HEK293T (cell line): Measurements from ENCODE around the gene ITLN1.
"Not testable (repeated sequence)": the region's sequence is repeated elsewhere in the genome, so short reads cannot be mapped to it uniquely, and the experiment has no call there.

Experiments used
- CTCF ChIA-PET: fragments of 350-600 bp; formaldehyde crosslinking; extraction: SDS; loops from one replicate; lab custom pipeline; 2021; ENCODE audit warnings: antibody characterized with exemption, inconsistent platforms; lab: Yijun Ruan, JAX
- POLR2A ChIA-PET: fragments of 350-600 bp; formaldehyde crosslinking; extraction: SDS; loops from one replicate; lab custom pipeline; 2020; ENCODE audit warnings: antibody characterized with exemption, inconsistent platforms; lab: Yijun Ruan, JAX
- DNase-seq: peaks from one replicate; pipeline ENCODE4 v3.0.0; 2012; ENCODE audit warnings: mixed read lengths; ENCODE audit errors: extremely low spot score
- ARNT ChIP-seq: fragments of 450-650 bp; IDR thresholded peaks from 2 replicates; pipeline ENCODE4 v1.6.1; 2017; ENCODE audit warnings: mild to moderate bottlenecking
- BHLHE40 ChIP-seq: fragments of 450-650 bp; IDR thresholded peaks from 2 replicates; pipeline ENCODE4 v1.6.1; 2016; ENCODE audit warnings: mild to moderate bottlenecking, moderate library complexity, borderline replicate concordance
- CTBP1 ChIP-seq: fragments of 450-650 bp; IDR thresholded peaks from 2 replicates; pipeline ENCODE4 v1.6.1; 2016; ENCODE audit warnings: borderline replicate concordance
- ELF4 ChIP-seq: fragments of 450-650 bp; IDR thresholded peaks from 2 replicates; pipeline ENCODE4 v1.6.1; 2017; ENCODE audit warnings: antibody characterized with exemption
- FOXA1 ChIP-seq: fragments of 450-650 bp; IDR thresholded peaks from 2 replicates; pipeline ENCODE4 v1.6.1; 2016; ENCODE audit warnings: mild to moderate bottlenecking
- FOXK2 ChIP-seq: fragments of 450-650 bp; IDR thresholded peaks from 2 replicates; pipeline ENCODE4 v1.6.1; 2016; ENCODE audit warnings: mild to moderate bottlenecking
- FOXM1 ChIP-seq: fragments of 450-650 bp; IDR thresholded peaks from 2 replicates; pipeline ENCODE4 v1.6.1; 2017; ENCODE audit warnings: mild to moderate bottlenecking, borderline replicate concordance
- HDGF ChIP-seq: fragments of 450-650 bp; IDR thresholded peaks from 2 replicates; pipeline ENCODE4 v1.6.1; 2017; ENCODE audit warnings: antibody characterized with exemption, borderline replicate concordance
- L3MBTL2 ChIP-seq: fragments of 450-650 bp; conservative IDR thresholded peaks from 2 replicates; pipeline ENCODE4 v1.6.1; 2016; ENCODE audit warnings: mild to moderate bottlenecking
- LEF1 ChIP-seq: fragments of 450-650 bp; IDR thresholded peaks from 2 replicates; pipeline ENCODE4 v1.6.1; 2017; ENCODE audit warnings: mild to moderate bottlenecking, borderline replicate concordance
- NFRKB ChIP-seq: fragments of 450-650 bp; IDR thresholded peaks from 2 replicates; pipeline ENCODE4 v1.6.1; 2016; ENCODE audit warnings: mild to moderate bottlenecking, moderate library complexity
- SP1 ChIP-seq: fragments of 450-650 bp; IDR thresholded peaks from 2 replicates; pipeline ENCODE4 v1.6.1; 2017
- SUZ12 ChIP-seq: fragments of 450-650 bp; IDR thresholded peaks from 2 replicates; pipeline ENCODE4 v1.6.1; 2016; ENCODE audit warnings: mild to moderate bottlenecking
- TARDBP ChIP-seq: fragments of 450-650 bp; IDR thresholded peaks from 2 replicates; pipeline ENCODE4 v1.6.1; 2016
- ZNF384 ChIP-seq: fragments of 450-650 bp; IDR thresholded peaks from 2 replicates; pipeline ENCODE4 v1.6.1; 2016
- TF ChIP-seq, protein P1 (sequence below): fragments of 450-650 bp; IDR thresholded peaks from 2 replicates; pipeline ENCODE4 v1.6.1; 2016

The ITLN1 gene

DNA sequence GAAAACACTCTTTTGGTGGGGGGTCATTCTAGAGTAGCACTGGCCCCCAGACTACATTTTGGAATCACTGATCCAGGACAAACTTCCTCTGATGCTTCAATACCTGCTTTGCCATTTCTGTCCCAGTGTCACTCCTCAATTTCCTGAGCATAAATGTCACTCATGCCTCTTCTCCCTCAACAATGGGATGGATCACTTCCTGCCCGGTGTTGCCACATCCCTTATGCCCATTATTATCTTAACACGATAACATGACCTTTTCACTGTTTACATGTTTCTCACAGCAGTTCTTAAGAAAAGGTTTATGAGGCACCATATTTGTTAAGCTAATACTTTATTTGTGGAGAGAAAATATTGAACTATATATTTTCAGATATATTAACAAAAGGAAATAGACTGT is 3.9 kb upstream of the ITLN1 start:
- DNase-seq = no peak
- TF ChIP-seq SUZ12 (no peak), FOXK2 (no peak), SP1 (no peak), BHLHE40 (no peak), FOXA1 (no peak), HDGF (no peak), TARDBP (no peak), ARNT (no peak), L3MBTL2 (no peak), LEF1 (no peak), CTBP1 (no peak), ELF4 (no peak)
- TF ChIP-seq, protein P1, sequence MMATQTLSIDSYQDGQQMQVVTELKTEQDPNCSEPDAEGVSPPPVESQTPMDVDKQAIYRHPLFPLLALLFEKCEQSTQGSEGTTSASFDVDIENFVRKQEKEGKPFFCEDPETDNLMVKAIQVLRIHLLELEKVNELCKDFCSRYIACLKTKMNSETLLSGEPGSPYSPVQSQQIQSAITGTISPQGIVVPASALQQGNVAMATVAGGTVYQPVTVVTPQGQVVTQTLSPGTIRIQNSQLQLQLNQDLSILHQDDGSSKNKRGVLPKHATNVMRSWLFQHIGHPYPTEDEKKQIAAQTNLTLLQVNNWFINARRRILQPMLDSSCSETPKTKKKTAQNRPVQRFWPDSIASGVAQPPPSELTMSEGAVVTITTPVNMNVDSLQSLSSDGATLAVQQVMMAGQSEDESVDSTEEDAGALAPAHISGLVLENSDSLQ = no peak
- CTCF ChIA-PET = interaction anchor here (0.6 kb wide), 1 partner anchor 207 kb away, joined by 4 read pairs; no protein-coding TSS in a partner anchor
- POLR2A ChIA-PET = no interaction called here

DNA sequence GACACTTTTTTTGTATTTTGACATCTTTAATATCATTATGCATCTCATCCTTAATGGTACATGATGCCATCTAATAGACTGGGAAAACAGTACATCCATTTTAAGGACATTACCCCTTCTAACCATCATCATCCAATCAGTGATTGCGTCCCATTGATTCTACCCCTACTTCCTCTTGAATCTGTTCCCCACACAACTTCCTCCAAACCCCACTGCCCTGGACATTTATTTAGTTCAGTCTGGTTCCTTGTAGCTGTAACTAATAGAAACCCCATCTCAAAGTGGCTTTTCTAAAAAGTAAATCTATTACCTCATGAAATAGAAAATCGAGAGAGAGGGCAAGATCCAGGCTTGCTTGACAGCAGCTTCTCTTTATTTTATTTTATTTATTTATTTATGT is 2.1 kb upstream of the ITLN1 start:
- POLR2A ChIA-PET = no interaction called here
- CTCF ChIA-PET = interaction anchor here (1.5 kb wide), 1 partner anchor 212 kb away, joined by 3 read pairs; no protein-coding TSS in a partner anchor
- TF ChIP-seq CTBP1 = no peak
- no peak for TF ChIP-seq FOXK2
- TF ChIP-seq L3MBTL2 = no peak
- TF ChIP-seq NFRKB = no peak
- no peak for TF ChIP-seq TARDBP
- TF ChIP-seq SP1 = no peak
- TF ChIP-seq SUZ12 = no peak
- DNase-seq = no peak

DNA sequence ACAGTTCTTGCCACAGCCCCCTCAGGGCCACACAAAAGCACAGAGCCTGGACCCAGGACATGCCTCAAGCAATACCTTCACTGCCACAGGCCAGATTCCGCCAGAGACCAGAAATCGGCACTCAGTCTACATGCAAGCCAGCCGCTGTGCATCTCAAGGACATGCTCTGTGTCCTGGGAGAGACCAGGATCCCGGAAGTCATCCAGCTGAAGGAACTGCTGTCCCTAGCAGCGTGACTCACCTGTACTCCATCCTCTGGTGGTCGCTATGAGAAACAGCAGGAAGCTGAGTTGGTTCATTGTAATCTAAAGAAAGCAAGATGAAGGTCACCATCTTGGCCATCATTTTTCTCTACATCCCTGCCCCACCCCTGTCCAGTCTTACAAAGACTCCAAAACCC is 401 bp downstream of the ITLN1 start:
- no peak for TF ChIP-seq ARNT
- TF ChIP-seq ZNF384 = no peak
- no peak for TF ChIP-seq FOXA1
- TF ChIP-seq FOXM1 = no peak
- TF ChIP-seq, protein P1 = no peak
- TF ChIP-seq TARDBP = no peak
- no peak for TF ChIP-seq BHLHE40
- no peak for TF ChIP-seq NFRKB
- no peak for TF ChIP-seq FOXK2
- TF ChIP-seq HDGF = no peak
- TF ChIP-seq LEF1 = no peak
- no peak for TF ChIP-seq CTBP1
- no peak for TF ChIP-seq SUZ12
- no peak for TF ChIP-seq ELF4
- peak; percentile 41 for DNase-seq
- CTCF ChIA-PET = interaction anchor here (0.6 kb wide), 1 partner anchor 224 kb away, joined by 7 read pairs; no protein-coding TSS in a partner anchor
- POLR2A ChIA-PET = no interaction called here

DNA sequence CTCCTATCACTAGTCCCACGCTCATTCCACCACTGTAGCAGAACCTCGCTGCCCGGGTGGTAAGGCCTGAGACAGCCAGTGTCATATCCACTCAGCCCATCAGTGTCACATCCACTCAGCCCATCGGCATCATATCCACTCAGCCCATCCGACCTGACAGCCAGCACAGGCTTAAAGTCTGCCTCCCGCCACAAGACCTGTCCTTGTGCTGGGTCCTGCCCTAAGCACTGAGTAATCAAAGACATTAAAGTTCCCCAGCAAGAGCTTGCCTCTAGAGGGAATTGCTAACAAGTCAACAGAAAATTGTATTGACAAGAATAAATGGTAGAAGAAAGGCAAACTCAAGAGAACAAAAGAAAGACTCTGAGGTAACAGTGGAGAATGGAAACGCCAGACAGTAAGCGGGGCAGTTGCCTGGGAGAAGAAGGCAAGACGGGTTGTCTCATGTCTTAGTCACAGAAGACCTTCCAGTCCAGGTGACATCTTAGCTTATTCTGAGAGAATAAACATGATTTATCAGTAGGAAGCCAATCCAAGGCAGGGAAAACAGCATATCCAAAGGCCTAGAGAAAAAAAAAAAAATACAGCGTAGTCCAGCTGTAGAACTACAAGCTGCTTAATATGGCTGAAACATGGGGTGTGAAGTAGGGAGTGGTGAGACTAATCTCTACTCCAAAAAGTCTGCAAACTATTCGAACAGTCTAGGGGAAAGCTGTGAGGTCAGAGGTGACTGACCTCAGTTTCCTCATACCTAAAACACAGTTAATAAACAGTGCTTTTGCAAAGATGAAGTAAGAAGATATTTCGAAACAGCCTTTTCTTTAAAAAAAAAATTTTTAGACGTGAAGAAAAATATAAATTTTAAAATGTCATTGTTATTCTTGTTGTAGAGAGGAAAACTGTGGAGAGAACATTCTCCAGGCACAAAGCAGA is 1.1 kb downstream of the ITLN1 start:
- DNase-seq = no peak
- ChIA-PET CTCF (no interaction called here), POLR2A (no interaction called here)
- TF ChIP-seq BHLHE40 = no peak
- no peak for TF ChIP-seq SP1
- no peak for TF ChIP-seq CTBP1
- TF ChIP-seq ZNF384 = no peak
- TF ChIP-seq TARDBP = no peak
- no peak for TF ChIP-seq FOXK2
- no peak for TF ChIP-seq L3MBTL2
- TF ChIP-seq LEF1 = no peak
- TF ChIP-seq, protein P1 = no peak
- TF ChIP-seq ARNT = no peak

DNA sequence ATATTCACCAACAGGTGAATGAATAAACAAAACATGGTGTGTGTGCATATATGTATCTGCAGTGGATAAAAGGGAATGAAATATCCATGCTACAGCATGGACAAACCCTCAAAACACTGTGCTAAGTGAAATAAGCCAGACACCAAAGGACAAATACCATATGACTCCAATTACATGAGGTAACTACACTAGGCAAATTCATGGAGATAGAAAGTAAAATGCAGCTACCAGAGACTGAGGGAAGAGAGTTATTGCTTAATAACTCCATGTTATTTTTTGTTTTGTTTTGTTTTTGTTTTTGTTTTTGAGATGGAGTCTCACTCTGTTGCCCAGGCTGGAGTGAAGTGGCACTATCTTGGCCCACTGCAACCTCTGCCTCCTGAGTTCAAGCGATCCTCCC is 2.4 kb downstream of the ITLN1 start:
- POLR2A ChIA-PET = no interaction called here
- DNase-seq = no peak
- TF ChIP-seq CTBP1 = no peak
- no peak for TF ChIP-seq SUZ12
- TF ChIP-seq FOXK2 = no peak
- no peak for TF ChIP-seq ZNF384
- TF ChIP-seq ELF4 = no peak
- TF ChIP-seq FOXA1 = no peak
- TF ChIP-seq, protein P1 = no peak
- no peak for TF ChIP-seq NFRKB
- no peak for TF ChIP-seq BHLHE40
- CTCF ChIA-PET = no interaction called here

DNA sequence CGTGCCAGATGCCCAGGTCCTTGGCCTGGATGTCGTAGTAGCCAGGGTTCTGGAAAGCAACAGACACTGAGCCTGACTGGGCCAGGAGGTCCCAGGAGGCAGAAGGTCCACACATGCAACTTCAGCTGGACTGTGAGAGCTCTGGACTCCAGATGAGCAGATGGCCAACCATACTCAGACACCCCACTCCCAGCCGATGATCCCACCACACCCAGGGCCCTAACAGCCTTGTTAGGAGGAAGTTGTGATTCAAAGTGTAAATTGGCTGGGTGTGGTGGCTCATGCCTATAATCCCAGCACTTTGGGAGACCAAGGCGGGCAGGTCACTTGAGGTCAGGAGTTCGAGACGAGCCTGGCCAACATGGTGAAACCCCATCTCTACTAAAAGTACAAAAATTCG is 3.7 kb downstream of the ITLN1 start:
- POLR2A ChIA-PET, DNase-seq, CTCF ChIA-PET: not testable (repeated sequence)
